HG03520 (cell line): Measurements from ENCODE around the gene GARS1.

ENCODE experiments used
- ATAC-seq: cut with Tn5 transposase; IDR thresholded peaks from one replicate; pipeline ENCODE4 v1.9.1; 2021; ENCODE audit warnings: mild to moderate bottlenecking, moderate library complexity; ENCODE audit not compliant: unreplicated experiment

Gene GARS1

GRCh38 chr7:30654296-30655090 is 59.8 kb downstream of the GARS1 start:
- no peak for ATAC-seq

GRCh38 chr7:30655096-30655970 is 60.7 kb downstream of the GARS1 start:
- ATAC-seq, result no peak

GRCh38 chr7:30656006-30656957 is 61.6 kb downstream of the GARS1 start:
- ATAC-seq, result no peak

GRCh38 chr7:30657131-30657530 is 62.5 kb downstream of the GARS1 start:
- ATAC-seq, result no peak

GRCh38 chr7:30658479-30659074 is 63.9 kb downstream of the GARS1 start:
- no peak for ATAC-seq

- ATAC-seq, result no peak
These were observed 64.6 kb downstream of the GARS1 start for GRCh38 chr7:30659312-30659711.

GRCh38 chr7:30660331-30661255 is 65.9 kb downstream of the GARS1 start:
- ATAC-seq, result no peak

GRCh38 chr7:30661926-30662325 is 67.2 kb downstream of the GARS1 start:
- no peak for ATAC-seq

GRCh38 chr7:30662431-30662939 is 67.8 kb downstream of the GARS1 start:
- ATAC-seq, result no peak

- ATAC-seq, result no peak
These were observed 68.7 kb downstream of the GARS1 start for GRCh38 chr7:30663414-30663813.

GRCh38 chr7:30664184-30664885 is 69.7 kb downstream of the GARS1 start:
- no peak for ATAC-seq

- no peak for ATAC-seq
These were observed 70.4 kb downstream of the GARS1 start for GRCh38 chr7:30665043-30665442.

- ATAC-seq, result no peak
These were observed 70.8 kb downstream of the GARS1 start for GRCh38 chr7:30665449-30665848.

- ATAC-seq, result no peak
These were observed 72.5 kb downstream of the GARS1 start for GRCh38 chr7:30667172-30667571.

GRCh38 chr7:30668102-30668501 is 73.4 kb downstream of the GARS1 start:
- no peak for ATAC-seq

GRCh38 chr7:30671793-30672465 is 77.3 kb downstream of the GARS1 start:
- no peak for ATAC-seq

- no peak for ATAC-seq
These were observed 79.7 kb downstream of the GARS1 start for GRCh38 chr7:30674420-30674819.

- ATAC-seq, result no peak
These were observed 80.2 kb downstream of the GARS1 start for GRCh38 chr7:30674876-30675275.
